Calu3 (cell line): ENCODE data around the gene SPHK1. TPM values are rescaled to one million over a fixed set of nuclear protein-coding genes. Genes with fewer than 3 reads are reported as not detected.

Source experiments
- BruUV-seq: library from RNA; stranded (reverse); fragments of 400-500 nt; replicated peaks from 2 replicates; lab custom pipeline; 2021; lab: Mats Ljungman, UMichigan
- CTCF ChIA-PET: fragments of 300-600 bp; sonication (Branson Sonifier 250); formaldehyde crosslinking; loops from one replicate; lab custom pipeline; 2022; ENCODE audit warnings: antibody characterized with exemption; lab: Charles Lee
- DNase-seq: peaks from one replicate; pipeline ENCODE4 v3.0.0; 2022
- H3K27ac Mint-ChIP-seq: one replicate; pipeline ENCODE4 v1.8.0; 2022; ENCODE audit warnings: mixed read lengths; ENCODE audit not compliant: unreplicated experiment
- H3K27me3 Mint-ChIP-seq: one replicate; pipeline ENCODE4 v1.8.0; 2022; ENCODE audit warnings: mixed read lengths; ENCODE audit not compliant: unreplicated experiment
- H3K36me3 Mint-ChIP-seq: one replicate; pipeline ENCODE4 v1.8.0; 2022; ENCODE audit warnings: mild to moderate bottlenecking, moderate library complexity, mixed read lengths; ENCODE audit not compliant: insufficient read depth, unreplicated experiment
- H3K4me1 Mint-ChIP-seq: one replicate; pipeline ENCODE4 v1.8.0; 2022; ENCODE audit warnings: mild to moderate bottlenecking, low read depth, mixed read lengths; ENCODE audit not compliant: unreplicated experiment
- H3K4me3 Mint-ChIP-seq: one replicate; pipeline ENCODE4 v1.8.0; 2022; ENCODE audit warnings: mild to moderate bottlenecking, low read depth, moderate library complexity, mixed read lengths; ENCODE audit not compliant: unreplicated experiment
- H3K9me3 Mint-ChIP-seq: one replicate; pipeline ENCODE4 v1.8.0; 2022; ENCODE audit warnings: low read depth, mixed read lengths; ENCODE audit not compliant: unreplicated experiment
- intact Hi-C: fragments of 100-400 bp; cut with micrococcal nuclease; formaldehyde crosslinking; loops from one replicate; pipeline ENCODE4 v1.10.0; 2022; ENCODE audit not compliant: unreplicated experiment
- total RNA-seq: library from RNA; stranded (reverse); gene quantifications from 2 replicates; pipeline ENCODE4 v1.2.3, GENCODE V29; 2022
- TF ChIP-seq, protein P1 (sequence below): fragments of 200-600 bp; IDR thresholded peaks from one replicate; pipeline ENCODE4 v1.8.0; 2022; ENCODE audit warnings: antibody characterized with exemption; ENCODE audit not compliant: unreplicated experiment

The SPHK1 gene
- total RNA-seq, 1 experiment from 2014 or later, result 1.5 TPM

DNA sequence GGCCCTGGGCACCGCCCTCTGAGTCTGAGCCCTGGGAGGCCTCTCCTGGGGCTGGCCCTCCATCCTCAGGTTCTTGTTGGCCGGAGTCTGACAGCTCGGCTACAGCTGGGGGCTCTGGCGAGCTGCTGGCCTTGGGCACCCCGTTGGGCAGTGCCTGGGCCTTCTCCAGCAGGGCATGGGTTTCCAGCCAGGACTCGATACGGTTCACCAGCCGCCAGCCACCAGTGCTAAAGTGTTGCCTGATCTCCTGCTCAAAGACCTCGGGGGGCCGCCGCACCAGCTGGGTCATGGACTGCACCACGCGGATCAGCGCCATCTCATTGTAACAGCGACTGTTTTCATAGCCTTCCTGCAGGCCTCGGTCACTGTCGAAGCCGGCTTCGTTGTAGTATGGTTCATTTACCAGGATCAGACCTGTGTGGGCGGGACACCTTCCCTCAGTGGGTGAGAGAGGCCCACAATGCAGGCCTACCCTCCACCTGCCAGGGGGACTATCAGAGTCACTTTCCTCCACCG is 6.8 kb downstream of the SPHK1 start:
- no TSS peak for BruUV-seq
- TF ChIP-seq, protein P1, sequence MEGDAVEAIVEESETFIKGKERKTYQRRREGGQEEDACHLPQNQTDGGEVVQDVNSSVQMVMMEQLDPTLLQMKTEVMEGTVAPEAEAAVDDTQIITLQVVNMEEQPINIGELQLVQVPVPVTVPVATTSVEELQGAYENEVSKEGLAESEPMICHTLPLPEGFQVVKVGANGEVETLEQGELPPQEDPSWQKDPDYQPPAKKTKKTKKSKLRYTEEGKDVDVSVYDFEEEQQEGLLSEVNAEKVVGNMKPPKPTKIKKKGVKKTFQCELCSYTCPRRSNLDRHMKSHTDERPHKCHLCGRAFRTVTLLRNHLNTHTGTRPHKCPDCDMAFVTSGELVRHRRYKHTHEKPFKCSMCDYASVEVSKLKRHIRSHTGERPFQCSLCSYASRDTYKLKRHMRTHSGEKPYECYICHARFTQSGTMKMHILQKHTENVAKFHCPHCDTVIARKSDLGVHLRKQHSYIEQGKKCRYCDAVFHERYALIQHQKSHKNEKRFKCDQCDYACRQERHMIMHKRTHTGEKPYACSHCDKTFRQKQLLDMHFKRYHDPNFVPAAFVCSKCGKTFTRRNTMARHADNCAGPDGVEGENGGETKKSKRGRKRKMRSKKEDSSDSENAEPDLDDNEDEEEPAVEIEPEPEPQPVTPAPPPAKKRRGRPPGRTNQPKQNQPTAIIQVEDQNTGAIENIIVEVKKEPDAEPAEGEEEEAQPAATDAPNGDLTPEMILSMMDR, result no peak
- Mint-ChIP-seq H3K36me3 (peaks cover 28% of the 10 kb centered on the region), H3K27me3 (no peaks in the 10 kb centered on the region), H3K4me3 (no peak overlapping the region), H3K4me1 (no peaks in the 10 kb centered on the region), H3K9me3 (no peaks in the 10 kb centered on the region), H3K27ac (no peak overlapping the region)
- no peak for DNase-seq
- intact Hi-C loops, result no loop called here
- CTCF ChIA-PET, result no interaction called here

DNA sequence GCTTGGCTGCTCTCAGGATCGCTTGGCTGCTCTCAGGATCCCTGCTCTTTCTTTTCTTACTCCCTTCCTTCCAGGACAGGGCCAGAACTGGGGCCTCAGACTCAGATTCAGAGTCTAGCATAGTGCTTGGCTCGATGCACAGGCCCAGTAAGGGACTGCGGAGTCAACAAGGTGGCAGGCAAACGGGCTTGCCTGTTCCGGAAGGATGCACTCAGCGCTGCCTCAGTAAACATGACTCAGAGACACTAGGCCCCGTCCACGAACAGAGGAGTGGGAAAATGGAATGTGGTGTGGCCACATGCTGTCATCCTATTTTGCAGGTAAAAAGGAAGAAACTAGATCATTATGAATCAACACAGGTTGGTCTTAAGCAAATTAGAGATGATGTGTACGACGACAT is 9.8 kb downstream of the SPHK1 start:
- intact Hi-C loops, result no loop called here
- CTCF ChIA-PET, result no interaction called here
- Mint-ChIP-seq H3K4me1 (no peaks in the 10 kb centered on the region), H3K27me3 (no peaks in the 10 kb centered on the region), H3K9me3 (no peaks in the 10 kb centered on the region), H3K4me3 (no peak overlapping the region), H3K36me3 (peaks cover 36% of the 10 kb centered on the region), H3K27ac (no peak overlapping the region)
- BruUV-seq, result no TSS peak
- no peak for DNase-seq
- TF ChIP-seq, protein P1, result no peak

DNA sequence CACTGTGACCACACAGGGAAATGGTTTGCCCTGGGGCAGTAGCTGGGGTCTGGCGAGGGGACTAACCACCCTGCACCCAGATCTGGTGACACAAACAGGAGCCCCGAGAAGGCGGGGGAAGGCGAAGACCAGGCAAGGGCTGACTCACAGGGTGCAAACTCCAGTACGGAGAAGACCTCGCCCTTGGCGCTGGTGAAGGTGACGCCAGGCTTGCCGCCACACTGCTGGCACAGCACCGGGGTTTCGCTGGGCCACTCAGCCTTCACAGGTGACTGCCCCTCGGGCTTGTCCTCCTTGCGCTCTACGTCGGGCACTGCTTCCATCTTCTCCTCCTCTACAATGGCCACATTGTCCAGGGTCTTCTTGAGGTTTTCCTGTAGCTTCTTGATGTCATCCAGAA is 11.6 kb downstream of the SPHK1 start:
- no peak for DNase-seq
- BruUV-seq, result no TSS peak
- CTCF ChIA-PET, result no interaction called here
- Mint-ChIP-seq H3K4me1 (no peaks in the 10 kb centered on the region), H3K36me3 (peaks cover 39% of the 10 kb centered on the region), H3K9me3 (no peaks in the 10 kb centered on the region), H3K27ac (no peak overlapping the region), H3K27me3 (no peaks in the 10 kb centered on the region), H3K4me3 (no peak overlapping the region)
- TF ChIP-seq, protein P1, result no peak
- intact Hi-C loops, result loop anchor here (5.0 kb wide), 1 partner anchor 94 kb away; no protein-coding TSS in a partner anchor

DNA sequence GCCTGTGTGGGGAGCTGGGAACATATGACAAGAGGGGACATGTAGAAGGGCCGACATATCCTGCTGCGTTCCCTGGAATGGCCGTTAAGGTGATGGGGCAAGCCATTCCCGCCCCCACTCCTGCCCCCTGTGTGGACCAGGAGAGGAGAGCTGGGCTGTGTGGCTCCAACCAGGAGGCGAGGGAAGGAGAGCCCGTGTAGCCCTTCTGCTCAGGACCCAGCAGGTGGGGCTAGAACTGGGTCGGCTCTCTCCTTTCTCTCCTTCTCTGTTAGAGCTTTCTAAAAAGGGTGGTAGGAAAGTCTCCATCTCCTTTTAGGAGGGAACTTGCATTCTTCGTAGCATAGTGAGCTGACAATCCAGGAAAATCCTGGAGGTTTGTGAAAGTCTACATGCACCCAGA is 12.8 kb downstream of the SPHK1 start:
- peaks cover 38% of the 10 kb centered on the region for H3K36me3 Mint-ChIP-seq
- CTCF ChIA-PET, result interaction anchor here (0.5 to 1.6 kb wide), 5 partner anchors 22 to 94 kb away, joined by 3 to 18 read pairs (median 4); partner anchors contain the start of gene PRPSAP1
- no peak overlapping the region for H3K4me3 Mint-ChIP-seq
- intact Hi-C loops, result loop anchor here (5.0 kb wide), 1 partner anchor 95 kb away; no protein-coding TSS in a partner anchor
- H3K9me3 Mint-ChIP-seq, result no peaks in the 10 kb centered on the region
- TF ChIP-seq, protein P1, result no peak
- BruUV-seq, result no TSS peak
- no peaks in the 10 kb centered on the region for H3K27me3 Mint-ChIP-seq
- no peaks in the 10 kb centered on the region for H3K4me1 Mint-ChIP-seq
- DNase-seq, result no peak
- H3K27ac Mint-ChIP-seq, result no peak overlapping the region
